HFF-Myc (cell line): ENCODE data around the gene AMOTL1.

Source experiments
- DNase-seq: peaks from one replicate; pipeline ENCODE4 v3.0.0-alpha.2; 2011; ENCODE audit warnings: low read depth; ENCODE audit errors: extremely low read depth
- H3K4me3 ChIP-seq: replicated peaks from 2 replicates; pipeline ENCODE4 v1.5.1; 2011; ENCODE audit warnings: low read depth, mild to moderate bottlenecking, control low read depth, low read length
- CTCF ChIP-seq: IDR thresholded peaks from 2 replicates; pipeline ENCODE4 v1.5.1; 2012; ENCODE audit warnings: mild to moderate bottlenecking, low read depth, low read length, control low read depth; ENCODE audit errors: missing control alignments

The AMOTL1 gene

GRCh38 chr11:94856443-94856842 lies 88.3 kb downstream of the AMOTL1 start:
- no peak for TF ChIP-seq CTCF
- no peak for DNase-seq
- H3K4me3 ChIP-seq: no peak overlapping the region

GRCh38 chr11:94857337-94857736 lies 89.2 kb downstream of the AMOTL1 start:
- no peak for DNase-seq
- no peak for TF ChIP-seq CTCF
- no peak overlapping the region for H3K4me3 ChIP-seq

- no peak for DNase-seq
- TF ChIP-seq CTCF: no peak
- no peak overlapping the region for H3K4me3 ChIP-seq
Measured at GRCh38 chr11:94858012-94858705, 90.0 kb downstream of the AMOTL1 start.

GRCh38 chr11:94860333-94860732 lies 92.2 kb downstream of the AMOTL1 start:
- no peak for TF ChIP-seq CTCF
- no peak overlapping the region for H3K4me3 ChIP-seq
- DNase-seq: no peak

GRCh38 chr11:94861306-94861845 lies 93.2 kb downstream of the AMOTL1 start:
- no peak overlapping the region for H3K4me3 ChIP-seq
- DNase-seq: no peak
- no peak for TF ChIP-seq CTCF

GRCh38 chr11:94862926-94863880 lies 95.0 kb downstream of the AMOTL1 start:
- no peak for TF ChIP-seq CTCF
- no peak for DNase-seq
- no peak overlapping the region for H3K4me3 ChIP-seq
